UCSD-AML1 (cell line): ENCODE data around the gene AKAP17A.
"Not testable (repeated sequence)": the region's sequence is repeated elsewhere in the genome, so short reads cannot be mapped to it uniquely, and the experiment has no call there.

Experiments
- DNase-seq: peaks from one replicate; lab custom pipeline; 2025; ENCODE audit not compliant: unreplicated experiment; lab: John Stamatoyannopoulos, UW

The AKAP17A gene

GRCh38 chrX:1591102-1591862 is at the start of gene AKAP17A:
Gene AKAP17A (plus strand): TSS chrX:1591604. CDS start chrX:1593463, 1,859 bp downstream.
- peak; percentile 98 for DNase-seq

- no peak for DNase-seq
Observed at GRCh38 chrX:1542994-1543725, 48.2 kb upstream of the AKAP17A start.

GRCh38 chrX:1545776-1546408 is 45.5 kb upstream of the AKAP17A start:
- no peak for DNase-seq

GRCh38 chrX:1546691-1547251 is 44.6 kb upstream of the AKAP17A start:
- DNase-seq, result peak; percentile 82

GRCh38 chrX:1551959-1552546 is 39.4 kb upstream of the AKAP17A start:
- no peak for DNase-seq

GRCh38 chrX:1554469-1555210 is 36.8 kb upstream of the AKAP17A start:
- peak; percentile 22 for DNase-seq

- DNase-seq, result no peak
Observed at GRCh38 chrX:1555370-1555769, 36.0 kb upstream of the AKAP17A start.

GRCh38 chrX:1557442-1557841 is 34.0 kb upstream of the AKAP17A start:
- DNase-seq, result not testable (repeated sequence)

GRCh38 chrX:1558761-1559468 is 32.5 kb upstream of the AKAP17A start:
- no peak for DNase-seq

GRCh38 chrX:1561164-1561563 is 30.2 kb upstream of the AKAP17A start:
- DNase-seq, result no peak

GRCh38 chrX:1564077-1564476 is 27.3 kb upstream of the AKAP17A start:
- not testable (repeated sequence) for DNase-seq

GRCh38 chrX:1564750-1565683 is 26.4 kb upstream of the AKAP17A start:
- DNase-seq, result no peak

GRCh38 chrX:1574181-1574580 is 17.2 kb upstream of the AKAP17A start:
- DNase-seq, result not testable (repeated sequence)

GRCh38 chrX:1576201-1576992 is 15.0 kb upstream of the AKAP17A start:
- DNase-seq, result no peak

- DNase-seq, result no peak
Observed at GRCh38 chrX:1577845-1578244, 13.6 kb upstream of the AKAP17A start.

GRCh38 chrX:1578511-1579173 is 12.8 kb upstream of the AKAP17A start:
- DNase-seq, result no peak

GRCh38 chrX:1581132-1581531 is 10.3 kb upstream of the AKAP17A start:
- peak; percentile 47 for DNase-seq
